A549 (cell line): ENCODE data around the gene ARFGAP2. TPM values are rescaled to one million over a fixed set of nuclear protein-coding genes. Genes with fewer than 3 reads are reported as not detected.

ENCODE experiments used
- ATAC-seq, 2 experiments: fragments of 200-7000 bp in 1 of 2; fragments of >200 bp in 1 of 2; cut with Nextera tagmentation in 1 of 2; cut with Tn5 transposase in 1 of 2; 3 replicates each; pipeline versions ENCODE4 v1.8.0 to v1.9.1; 2018 to 2020; ENCODE audit warnings: mild to moderate bottlenecking in 1 of 2, moderate library complexity in 1 of 2
- CTCF ChIA-PET: fragments of 300-600 bp; sonication (Branson Sonifier 250); formaldehyde crosslinking; extraction: SDS; loops from one replicate; lab custom pipeline; 2021; ENCODE audit warnings: antibody characterized with exemption, inconsistent platforms; lab: Yijun Ruan, JAX
- POLR2A ChIA-PET: fragments of 350-600 bp; formaldehyde crosslinking; extraction: SDS; loops from one replicate; lab custom pipeline; 2021; ENCODE audit warnings: antibody characterized with exemption, inconsistent platforms; lab: Yijun Ruan, JAX
- DNase-seq, 2 experiments: peaks; one replicate each; pipeline versions ENCODE4 v3.0.0 to v3.0.0-alpha.2; 2011 to 2016; ENCODE audit warnings: low read depth in 1 of 2, low spot score in 1 of 2
- FAIRE-seq: peaks from 2 replicates; lab custom pipeline; 2011; peaks lifted over from hg19 to GRCh38; lab: Jason Lieb, UNC
- H3K27ac ChIP-seq, 2 experiments: fragments of >200 bp; sonication (Bioruptor Twin); formaldehyde crosslinking; 3 replicates each; pipeline ENCODE4 v1.5.1; 2016 to 2017
- H3K4me1 ChIP-seq: fragments of >200 bp; sonication (Bioruptor Twin); formaldehyde crosslinking; 3 replicates; pipeline ENCODE4 v1.6.1; 2016
- H3K4me2 ChIP-seq: fragments of >200 bp; sonication (Bioruptor Twin); formaldehyde crosslinking; 3 replicates; pipeline ENCODE4 v1.6.1; 2016
- H3K4me3 ChIP-seq: fragments of >200 bp; sonication (Bioruptor Twin); formaldehyde crosslinking; 3 replicates; pipeline ENCODE4 v1.5.1; 2016
- H3K9me3 ChIP-seq: fragments of >200 bp; sonication (Bioruptor Twin); formaldehyde crosslinking; 3 replicates; pipeline ENCODE4 v1.6.1; 2016
- CBX2 ChIP-seq: fragments of 200-600 bp; sonication (generic); IDR thresholded peaks from 2 replicates; pipeline ENCODE4 v1.6.1; 2016; ENCODE audit warnings: low read depth, mild to moderate bottlenecking, borderline replicate concordance
- CHD4 ChIP-seq: fragments of 200-600 bp; sonication (generic); IDR thresholded peaks from 2 replicates; pipeline ENCODE4 v1.6.1; 2016; ENCODE audit warnings: antibody characterized with exemption, mild to moderate bottlenecking, borderline replicate concordance
- FOSB ChIP-seq: fragments of 250-450 bp; sonication (Bioruptor Pico); IDR thresholded peaks from 2 replicates; pipeline ENCODE4 v1.5.0; 2020; ENCODE audit warnings: mild to moderate bottlenecking, moderate library complexity
- FOXS1 ChIP-seq: fragments of 250-450 bp; sonication (Bioruptor Pico); IDR thresholded peaks from 2 replicates; pipeline ENCODE4 v1.5.0; 2020; ENCODE audit warnings: mild to moderate bottlenecking, moderate library complexity
- HDAC2 ChIP-seq: fragments of 200-600 bp; sonication (generic); IDR thresholded peaks from 2 replicates; pipeline ENCODE4 v1.6.1; 2016
- HEYL ChIP-seq: fragments of 250-450 bp; sonication (Bioruptor Pico); IDR thresholded peaks from 2 replicates; pipeline ENCODE4 v1.8.0; 2021; ENCODE audit warnings: mild to moderate bottlenecking, moderate library complexity
- HOXA7 ChIP-seq: fragments of 250-450 bp; sonication (Bioruptor Pico); IDR thresholded peaks from 2 replicates; pipeline ENCODE4 v1.5.0; 2020; ENCODE audit warnings: mild to moderate bottlenecking, moderate library complexity
- HOXB13 ChIP-seq: fragments of 250-450 bp; sonication (Bioruptor Pico); IDR thresholded peaks from 2 replicates; pipeline ENCODE4 v1.5.0; 2020; ENCODE audit warnings: low read depth, mild to moderate bottlenecking, moderate library complexity
- HOXB5 ChIP-seq: fragments of 250-450 bp; sonication (Bioruptor Pico); IDR thresholded peaks from 2 replicates; pipeline ENCODE4 v1.5.0; 2020; ENCODE audit warnings: mild to moderate bottlenecking, moderate library complexity
- JUN ChIP-seq, 2 experiments: fragments of >200 bp; sonication (Bioruptor Twin); formaldehyde crosslinking; IDR thresholded peaks; 2 replicates in 1 of 2; 3 replicates in 1 of 2; pipeline ENCODE4 v1.6.1; 2016 to 2017
- MAFK ChIP-seq: fragments of 450-650 bp; IDR thresholded peaks from 2 replicates; pipeline ENCODE4 v1.6.1; 2014; ENCODE audit not compliant: partially characterized antibody
- MYC ChIP-seq: IDR thresholded peaks from 2 replicates; pipeline ENCODE4 v1.6.1; 2012; ENCODE audit warnings: mild to moderate bottlenecking, inconsistent platforms, low read length, improper control_type of control experiment, borderline replicate concordance
- NFE2L2 ChIP-seq: fragments of 150-350 bp; conservative IDR thresholded peaks from 2 replicates; pipeline ENCODE4 v1.6.1; 2014; ENCODE audit warnings: low read length
- NPAS2 ChIP-seq: fragments of 250-450 bp; sonication (Bioruptor Pico); IDR thresholded peaks from 2 replicates; pipeline ENCODE4 v1.8.0; 2022; ENCODE audit warnings: mild to moderate bottlenecking, moderate library complexity, borderline replicate concordance
- PHF8 ChIP-seq: fragments of 200-600 bp; sonication (generic); IDR thresholded peaks from 2 replicates; pipeline ENCODE4 v1.6.1; 2016; ENCODE audit warnings: low read depth, mild to moderate bottlenecking, antibody characterized with exemption, moderate library complexity, borderline replicate concordance
- POLR2A ChIP-seq: IDR thresholded peaks from 2 replicates; pipeline ENCODE4 v1.6.1; 2012; ENCODE audit warnings: mild to moderate bottlenecking, low read length
- RCOR1 ChIP-seq: fragments of 150-350 bp; IDR thresholded peaks from 2 replicates; pipeline ENCODE4 v1.6.1; 2014; ENCODE audit warnings: antibody characterized with exemption, low read length, low read depth
- RNF2 ChIP-seq: fragments of 200-600 bp; sonication (generic); IDR thresholded peaks from 2 replicates; pipeline ENCODE4 v1.6.1; 2016; ENCODE audit warnings: low read depth, mild to moderate bottlenecking, antibody characterized with exemption, moderate library complexity, borderline replicate concordance
- SMC3 ChIP-seq: fragments of >200 bp; sonication (Bioruptor Twin); formaldehyde crosslinking; IDR thresholded peaks from 3 replicates; pipeline ENCODE4 v1.6.1; 2018; ENCODE audit warnings: inconsistent platforms
- ZC3H11A ChIP-seq: fragments of 450-650 bp; IDR thresholded peaks from 2 replicates; pipeline ENCODE4 v1.6.1; 2014; ENCODE audit warnings: antibody characterized with exemption, mild to moderate bottlenecking
- ZFP36 ChIP-seq: fragments of 450-650 bp; IDR thresholded peaks from 2 replicates; pipeline ENCODE4 v1.6.1; 2014; ENCODE audit warnings: borderline replicate concordance; ENCODE audit not compliant: partially characterized antibody
- ZNF302 ChIP-seq: fragments of 250-450 bp; sonication (Bioruptor Pico); IDR thresholded peaks from 2 replicates; pipeline ENCODE4 v1.9.0; 2021; ENCODE audit warnings: inconsistent platforms, mild to moderate bottlenecking, moderate library complexity
- ZSCAN20 ChIP-seq: fragments of 250-450 bp; sonication (Bioruptor Pico); IDR thresholded peaks from 2 replicates; pipeline ENCODE4 v1.8.0; 2022; ENCODE audit warnings: mild to moderate bottlenecking, moderate library complexity
- WGBS: methylation state at CpG from one replicate; pipeline ENCODE4 v1.1.6; 2017; ENCODE audit errors: missing lambda C conversion rate; 5-methylcytosine and 5-hydroxymethylcytosine counted together
- polyA plus RNA-seq, 4 experiments: library from polyadenylated mRNA; depleted of rRNA in 3 of 4; stranded (reverse); fragments of >200 nt; fragmentation: RNase III in 1 of 4; extraction: RNeasy Plus Mini Kit Qiagen cat#74134 plus additional on column Dnase treatment in 1 of 4; gene quantifications; 2 replicates in 3 of 4; 3 replicates in 1 of 4; pipeline ENCODE4 v1.2.3, GENCODE V29; 2011 to 2017
- TF ChIP-seq, protein P1 (sequence below): IDR thresholded peaks from 2 replicates; pipeline ENCODE4 v1.6.1; 2012
- TF ChIP-seq, protein P2 (sequence below): fragments of >200 bp; sonication (Bioruptor Twin); formaldehyde crosslinking; IDR thresholded peaks from 3 replicates; pipeline ENCODE4 v1.5.1; 2016
- TF ChIP-seq, protein P3 (sequence below): fragments of 150-350 bp; IDR thresholded peaks from 2 replicates; pipeline ENCODE4 v1.6.1; 2014; ENCODE audit warnings: low read depth, mild to moderate bottlenecking, low read length

Gene ARFGAP2
- polyA plus RNA-seq, 2 of the 4 experiments (the other 2 are of a cell fraction), result 29.5 to 34.0 TPM

DNA sequence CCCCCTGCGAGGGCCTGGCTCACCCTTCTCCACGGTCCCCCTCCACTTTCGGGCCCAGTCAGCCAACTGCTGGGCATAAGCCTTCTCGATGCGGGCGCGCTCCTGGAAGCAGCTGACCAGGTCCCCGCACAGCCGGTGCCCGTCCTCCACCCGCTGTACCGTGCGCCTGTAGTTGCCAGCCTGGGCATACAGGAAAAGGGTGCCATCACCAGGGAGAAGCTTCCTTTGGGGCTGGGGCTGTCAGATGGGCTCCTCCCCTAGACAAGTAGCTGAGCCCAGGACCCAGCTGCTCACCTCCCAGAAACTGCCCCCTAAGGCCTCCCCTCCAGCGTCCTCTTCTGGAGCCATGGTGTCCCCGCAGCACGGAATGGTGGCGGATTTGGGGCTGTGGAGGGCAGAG is 5.7 kb upstream of the ARFGAP2 start:
- no peak for TF ChIP-seq HDAC2
- no peak for TF ChIP-seq CBX2
- TF ChIP-seq FOXS1 (CRISPR knock-in tag), result no peak
- TF ChIP-seq RNF2, result no peak
- TF ChIP-seq HOXB13 (CRISPR knock-in tag), result no peak
- no peak for TF ChIP-seq ZC3H11A
- no peak for TF ChIP-seq HEYL (CRISPR knock-in tag)
- no peak for TF ChIP-seq ZSCAN20
- TF ChIP-seq, protein P1, sequence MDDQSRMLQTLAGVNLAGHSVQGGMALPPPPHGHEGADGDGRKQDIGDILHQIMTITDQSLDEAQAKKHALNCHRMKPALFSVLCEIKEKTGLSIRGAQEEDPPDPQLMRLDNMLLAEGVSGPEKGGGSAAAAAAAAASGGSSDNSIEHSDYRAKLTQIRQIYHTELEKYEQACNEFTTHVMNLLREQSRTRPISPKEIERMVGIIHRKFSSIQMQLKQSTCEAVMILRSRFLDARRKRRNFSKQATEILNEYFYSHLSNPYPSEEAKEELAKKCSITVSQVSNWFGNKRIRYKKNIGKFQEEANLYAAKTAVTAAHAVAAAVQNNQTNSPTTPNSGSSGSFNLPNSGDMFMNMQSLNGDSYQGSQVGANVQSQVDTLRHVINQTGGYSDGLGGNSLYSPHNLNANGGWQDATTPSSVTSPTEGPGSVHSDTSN, result no peak
- no peak for TF ChIP-seq POLR2A
- no peak for TF ChIP-seq PHF8
- TF ChIP-seq, protein P2, sequence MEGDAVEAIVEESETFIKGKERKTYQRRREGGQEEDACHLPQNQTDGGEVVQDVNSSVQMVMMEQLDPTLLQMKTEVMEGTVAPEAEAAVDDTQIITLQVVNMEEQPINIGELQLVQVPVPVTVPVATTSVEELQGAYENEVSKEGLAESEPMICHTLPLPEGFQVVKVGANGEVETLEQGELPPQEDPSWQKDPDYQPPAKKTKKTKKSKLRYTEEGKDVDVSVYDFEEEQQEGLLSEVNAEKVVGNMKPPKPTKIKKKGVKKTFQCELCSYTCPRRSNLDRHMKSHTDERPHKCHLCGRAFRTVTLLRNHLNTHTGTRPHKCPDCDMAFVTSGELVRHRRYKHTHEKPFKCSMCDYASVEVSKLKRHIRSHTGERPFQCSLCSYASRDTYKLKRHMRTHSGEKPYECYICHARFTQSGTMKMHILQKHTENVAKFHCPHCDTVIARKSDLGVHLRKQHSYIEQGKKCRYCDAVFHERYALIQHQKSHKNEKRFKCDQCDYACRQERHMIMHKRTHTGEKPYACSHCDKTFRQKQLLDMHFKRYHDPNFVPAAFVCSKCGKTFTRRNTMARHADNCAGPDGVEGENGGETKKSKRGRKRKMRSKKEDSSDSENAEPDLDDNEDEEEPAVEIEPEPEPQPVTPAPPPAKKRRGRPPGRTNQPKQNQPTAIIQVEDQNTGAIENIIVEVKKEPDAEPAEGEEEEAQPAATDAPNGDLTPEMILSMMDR, result no peak
- TF ChIP-seq, protein P3, sequence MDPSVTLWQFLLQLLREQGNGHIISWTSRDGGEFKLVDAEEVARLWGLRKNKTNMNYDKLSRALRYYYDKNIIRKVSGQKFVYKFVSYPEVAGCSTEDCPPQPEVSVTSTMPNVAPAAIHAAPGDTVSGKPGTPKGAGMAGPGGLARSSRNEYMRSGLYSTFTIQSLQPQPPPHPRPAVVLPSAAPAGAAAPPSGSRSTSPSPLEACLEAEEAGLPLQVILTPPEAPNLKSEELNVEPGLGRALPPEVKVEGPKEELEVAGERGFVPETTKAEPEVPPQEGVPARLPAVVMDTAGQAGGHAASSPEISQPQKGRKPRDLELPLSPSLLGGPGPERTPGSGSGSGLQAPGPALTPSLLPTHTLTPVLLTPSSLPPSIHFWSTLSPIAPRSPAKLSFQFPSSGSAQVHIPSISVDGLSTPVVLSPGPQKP, result no peak
- TF ChIP-seq JUN (IDR thresholded peaks at IDR 0.05), result no peak
- TF ChIP-seq FOSB (CRISPR knock-in tag), result no peak
- TF ChIP-seq ZFP36, result no peak
- TF ChIP-seq SMC3, result no peak
- TF ChIP-seq NPAS2, result no peak
- Histone ChIP-seq H3K27ac (no peak overlapping the region), H3K9me3 (no peaks in the 10 kb centered on the region), H3K4me2 (no peak overlapping the region), H3K4me3 (no peak overlapping the region), H3K4me1 (peaks cover 26% of the 10 kb centered on the region)
- ChIA-PET CTCF (interaction anchor here (0.6 to 10.8 kb wide), 8 partner anchors 20 to 225 kb away, joined by 3 to 173 read pairs (median 4); partner anchors contain the start of gene NR1H3), POLR2A (interaction anchor here (2.1 kb wide), 1 partner anchor 32 kb away, joined by 7 read pairs; the partner anchor contains the start of gene DDB2)
- FAIRE-seq (no peak), DNase-seq (no peak), ATAC-seq (no peak)
- WGBS, result 92% methylated on average over 17 of the region's 17 CpGs

DNA sequence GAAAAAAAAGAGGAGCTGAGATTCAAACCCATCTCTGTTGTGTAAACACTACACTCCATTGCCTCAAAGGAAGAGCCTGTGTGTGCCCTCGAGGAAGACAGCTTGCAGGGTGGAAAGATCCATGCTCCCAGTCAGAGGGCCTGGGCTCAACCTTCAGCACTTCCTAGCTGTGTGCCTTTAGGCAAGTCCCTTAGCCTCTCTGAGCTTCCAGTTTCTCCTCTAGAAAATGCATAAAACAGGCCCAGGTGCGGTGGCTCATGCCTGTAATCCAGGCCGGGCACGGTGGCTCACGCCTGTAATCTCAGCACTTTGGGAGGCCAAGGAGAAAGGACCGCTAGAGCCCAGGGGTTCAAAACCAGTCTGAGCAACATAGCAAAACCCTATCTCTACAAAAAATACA is 4.6 kb upstream of the ARFGAP2 start:
- 90% methylated on average over 6 of the region's 6 CpGs for WGBS

More for the DNA sequence above, 4.6 kb upstream of the ARFGAP2 start:
- ATAC-seq (no peak), FAIRE-seq (no peak), DNase-seq (no peak)
- H3K9me3 ChIP-seq, result no peaks in the 10 kb centered on the region
- CTCF ChIA-PET, result interaction anchor here (1.2 to 10.8 kb wide), 11 partner anchors 7 to 178 kb away, joined by 3 to 173 read pairs (median 7); partner anchors contain the start of genes ACP2, NR1H3 and PACSIN3
- H3K27ac ChIP-seq, result no peak overlapping the region
- POLR2A ChIA-PET, result interaction anchor here (2.1 kb wide), 1 partner anchor 33 kb away, joined by 7 read pairs; the partner anchor contains the start of gene DDB2
- H3K4me1 ChIP-seq, result peaks cover 19% of the 10 kb centered on the region
- H3K4me3 ChIP-seq, result no peak overlapping the region
- TF ChIP-seq CHD4, result no peak
- TF ChIP-seq CBX2, result no peak
- TF ChIP-seq RCOR1, result no peak
- TF ChIP-seq RNF2, result no peak
- TF ChIP-seq MAFK, result no peak
- no peak for TF ChIP-seq HOXB5
- TF ChIP-seq MYC, result no peak
- no peak for TF ChIP-seq ZNF302 (CRISPR knock-in tag)
- no peak for TF ChIP-seq HEYL (CRISPR knock-in tag)
- TF ChIP-seq, protein P3, result no peak
- no peak for TF ChIP-seq HOXA7 (CRISPR knock-in tag)
- TF ChIP-seq NFE2L2, result no peak
- H3K4me2 ChIP-seq, result no peak overlapping the region
